ENCODE results near the gene ZNF423.

- TF ChIP-seq EP300 (conservative IDR thresholded peaks at IDR 0.05; ENCODE audit: poor library complexity, severe bottlenecking) (no peak), TAF1 (IDR thresholded peaks at IDR 0.05; ENCODE audit: low read depth) (no peak), CTCF (IDR thresholded peaks at IDR 0.05; ENCODE audit: poor library complexity, severe bottlenecking) (no peak), EZH2 (IDR thresholded peaks at IDR 0.05; ENCODE audit: borderline replicate concordance, insufficient read depth, low read length, poor library complexity, severe bottlenecking) (no peak)
Observed at GRCh38 chr16:49458243-49458642, 397.7 kb downstream of the ZNF423 start.
